ENCODE results near the gene HEATR1.
"Not testable (repeated sequence)": the region's sequence is repeated elsewhere in the genome, so short reads cannot be mapped to it uniquely, and the experiment has no call there.

The HEATR1 gene, protein sequence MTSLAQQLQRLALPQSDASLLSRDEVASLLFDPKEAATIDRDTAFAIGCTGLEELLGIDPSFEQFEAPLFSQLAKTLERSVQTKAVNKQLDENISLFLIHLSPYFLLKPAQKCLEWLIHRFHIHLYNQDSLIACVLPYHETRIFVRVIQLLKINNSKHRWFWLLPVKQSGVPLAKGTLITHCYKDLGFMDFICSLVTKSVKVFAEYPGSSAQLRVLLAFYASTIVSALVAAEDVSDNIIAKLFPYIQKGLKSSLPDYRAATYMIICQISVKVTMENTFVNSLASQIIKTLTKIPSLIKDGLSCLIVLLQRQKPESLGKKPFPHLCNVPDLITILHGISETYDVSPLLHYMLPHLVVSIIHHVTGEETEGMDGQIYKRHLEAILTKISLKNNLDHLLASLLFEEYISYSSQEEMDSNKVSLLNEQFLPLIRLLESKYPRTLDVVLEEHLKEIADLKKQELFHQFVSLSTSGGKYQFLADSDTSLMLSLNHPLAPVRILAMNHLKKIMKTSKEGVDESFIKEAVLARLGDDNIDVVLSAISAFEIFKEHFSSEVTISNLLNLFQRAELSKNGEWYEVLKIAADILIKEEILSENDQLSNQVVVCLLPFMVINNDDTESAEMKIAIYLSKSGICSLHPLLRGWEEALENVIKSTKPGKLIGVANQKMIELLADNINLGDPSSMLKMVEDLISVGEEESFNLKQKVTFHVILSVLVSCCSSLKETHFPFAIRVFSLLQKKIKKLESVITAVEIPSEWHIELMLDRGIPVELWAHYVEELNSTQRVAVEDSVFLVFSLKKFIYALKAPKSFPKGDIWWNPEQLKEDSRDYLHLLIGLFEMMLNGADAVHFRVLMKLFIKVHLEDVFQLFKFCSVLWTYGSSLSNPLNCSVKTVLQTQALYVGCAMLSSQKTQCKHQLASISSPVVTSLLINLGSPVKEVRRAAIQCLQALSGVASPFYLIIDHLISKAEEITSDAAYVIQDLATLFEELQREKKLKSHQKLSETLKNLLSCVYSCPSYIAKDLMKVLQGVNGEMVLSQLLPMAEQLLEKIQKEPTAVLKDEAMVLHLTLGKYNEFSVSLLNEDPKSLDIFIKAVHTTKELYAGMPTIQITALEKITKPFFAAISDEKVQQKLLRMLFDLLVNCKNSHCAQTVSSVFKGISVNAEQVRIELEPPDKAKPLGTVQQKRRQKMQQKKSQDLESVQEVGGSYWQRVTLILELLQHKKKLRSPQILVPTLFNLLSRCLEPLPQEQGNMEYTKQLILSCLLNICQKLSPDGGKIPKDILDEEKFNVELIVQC (N-terminal part only)

DNA sequence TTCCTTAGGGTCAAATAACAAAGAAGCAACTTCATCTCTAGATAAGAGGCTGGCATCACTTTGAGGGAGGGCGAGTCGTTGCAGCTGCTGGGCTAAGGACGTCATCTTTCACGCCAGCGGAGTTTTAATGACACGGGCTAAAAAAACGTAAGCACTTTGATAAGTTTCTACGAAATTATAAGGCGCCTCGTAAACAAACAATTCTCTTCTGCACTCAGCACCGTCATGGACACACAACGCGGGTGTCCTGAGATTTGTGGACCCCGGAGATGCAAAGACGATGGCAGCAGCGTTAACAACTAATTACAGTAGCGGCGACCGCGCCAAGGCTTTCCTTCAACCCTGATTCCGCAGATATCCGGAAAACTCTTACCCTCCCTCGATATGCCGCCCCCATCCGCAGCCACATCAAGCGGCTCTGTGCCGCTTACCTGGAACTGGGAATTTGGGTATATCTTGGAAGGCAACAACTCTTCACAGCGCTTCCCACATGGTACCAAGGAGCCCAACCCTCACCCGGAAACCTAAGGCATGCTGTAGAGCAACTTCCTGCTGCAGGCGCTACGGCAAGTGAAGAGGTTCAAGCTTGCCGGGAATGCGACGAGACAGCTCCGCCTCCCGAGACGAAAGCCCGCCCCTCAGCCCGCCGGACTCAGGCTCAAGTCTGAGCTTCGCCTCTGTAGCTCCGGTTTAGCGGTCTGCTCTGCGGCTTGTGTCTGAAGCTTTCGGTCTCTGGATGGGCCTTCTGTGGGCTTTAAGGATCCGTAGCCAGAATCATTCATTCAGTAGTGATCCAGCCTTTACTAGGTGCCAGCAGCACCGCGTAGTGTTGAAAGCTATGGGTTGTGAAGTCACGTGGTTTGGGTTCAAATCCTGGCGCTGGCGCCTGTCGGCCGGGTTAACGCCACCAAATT is at the start of gene HEATR1:
Gene HEATR1, minus strand, starts transcription at position 526 of the 914 bp plus-strand sequence. Its CDS starts 421 bp downstream, at position 105.
- DNase-seq, result peak; percentile 81 to 95 (median 92)

DNA sequence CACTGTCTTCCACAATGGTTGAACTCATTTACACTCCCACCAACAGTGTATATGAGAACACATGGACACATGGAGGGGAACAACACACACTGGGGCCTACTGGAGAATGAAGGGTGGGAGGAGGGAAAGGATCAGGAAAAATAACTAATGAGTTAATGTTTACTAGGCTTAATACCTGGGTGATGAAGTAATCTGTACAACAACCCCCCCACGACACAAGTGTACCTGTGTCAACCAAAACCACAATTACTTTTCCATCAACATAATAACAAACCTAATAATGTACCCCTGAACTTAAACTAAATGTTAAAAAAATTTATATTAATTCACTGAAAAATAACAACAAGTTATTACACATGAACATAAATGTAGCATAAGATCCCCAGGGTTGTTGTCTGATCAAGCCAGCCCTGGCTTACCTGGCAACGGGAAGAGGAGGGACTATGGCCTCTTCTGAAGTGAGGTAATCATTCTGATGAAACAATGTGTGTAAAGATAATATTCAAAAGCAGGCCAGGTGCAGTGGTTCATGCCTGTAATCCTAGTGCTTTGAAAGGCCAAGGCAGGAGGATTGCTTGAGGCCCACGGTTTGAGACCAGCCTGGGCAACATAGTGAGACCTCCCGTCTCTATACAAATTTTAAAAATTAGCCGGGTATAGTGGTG is 40.8 kb upstream of the HEATR1 start:
- DNase-seq, result no peak

DNA sequence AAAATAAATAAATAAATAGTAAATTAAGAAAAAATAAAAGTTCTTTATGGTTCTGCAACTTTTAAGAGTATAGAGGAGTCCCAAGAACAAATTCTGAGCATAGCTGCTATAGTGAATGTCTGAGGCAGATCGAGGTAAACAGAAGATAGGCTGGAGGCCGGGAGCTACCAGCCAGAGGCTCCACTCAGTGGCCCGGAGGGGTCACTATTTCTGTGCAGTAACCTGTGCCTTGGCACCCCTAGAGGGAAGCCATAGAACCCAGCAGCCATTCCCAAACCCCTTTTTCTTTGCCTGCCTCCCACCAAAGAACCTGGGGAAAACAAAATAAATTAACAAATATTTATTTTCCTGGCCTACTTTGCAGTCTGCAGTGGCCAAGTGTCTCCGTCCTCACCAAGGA is 38.4 kb upstream of the HEATR1 start:
- DNase-seq, result no peak

DNA sequence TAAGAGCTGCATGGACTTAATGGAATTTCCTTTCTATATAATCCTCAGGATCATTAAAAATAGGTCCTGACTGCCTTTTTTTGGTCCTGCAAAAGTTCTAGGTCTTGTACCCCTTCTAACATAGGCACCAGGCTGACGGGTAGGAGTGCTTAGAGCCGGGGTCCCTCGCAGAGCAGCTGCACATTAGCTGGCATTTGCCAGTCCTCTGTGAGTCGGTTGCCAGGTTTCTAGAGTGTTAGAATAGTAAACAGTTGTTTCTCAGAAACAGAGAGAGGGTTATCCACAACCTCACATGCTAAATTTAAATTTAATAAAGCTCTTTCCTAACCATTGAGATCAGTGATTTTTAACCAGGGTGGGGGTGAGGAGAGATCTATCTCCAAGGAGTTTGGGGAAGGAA is 35.4 kb upstream of the HEATR1 start:
- DNase-seq, result no peak

DNA sequence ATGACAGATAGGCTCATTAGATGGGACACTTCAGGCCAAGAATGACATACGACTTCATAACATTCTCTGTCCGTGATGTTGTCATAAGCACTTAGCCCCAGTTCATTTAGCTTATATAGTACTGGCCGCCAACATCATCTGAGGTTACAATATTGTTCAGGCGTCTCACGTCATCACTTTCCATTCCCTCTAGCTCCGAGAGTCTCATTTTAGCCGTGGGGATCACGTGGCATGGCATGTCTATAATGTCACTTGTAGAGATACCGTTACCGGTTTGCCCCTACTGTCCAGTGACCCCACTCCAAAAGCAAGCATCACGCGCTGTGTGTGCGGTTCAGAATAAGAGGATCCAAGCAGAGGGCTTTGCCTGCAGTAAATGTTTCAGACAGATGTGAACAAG is 34.6 kb upstream of the HEATR1 start:
- no peak for DNase-seq

DNA sequence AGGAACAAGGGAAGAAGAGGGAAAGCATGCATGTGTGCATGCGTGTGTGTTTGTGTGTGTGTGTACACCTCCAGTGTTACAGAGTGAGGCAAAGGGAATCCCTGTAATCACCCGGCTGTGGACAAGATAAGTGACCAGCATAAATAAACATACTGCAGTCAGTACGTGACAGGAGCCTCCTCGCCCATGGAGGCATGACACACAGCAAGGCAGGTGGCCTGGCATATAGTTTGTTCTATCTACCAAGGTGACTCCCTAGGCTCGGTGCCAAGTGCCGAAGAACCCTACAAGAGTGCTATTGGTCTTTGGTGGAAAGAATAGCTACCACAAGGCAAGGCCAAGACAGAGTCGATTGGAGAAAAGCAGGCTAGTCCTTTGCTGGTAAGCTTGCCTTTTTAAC is 31.7 kb upstream of the HEATR1 start:
- DNase-seq, result no peak

DNA sequence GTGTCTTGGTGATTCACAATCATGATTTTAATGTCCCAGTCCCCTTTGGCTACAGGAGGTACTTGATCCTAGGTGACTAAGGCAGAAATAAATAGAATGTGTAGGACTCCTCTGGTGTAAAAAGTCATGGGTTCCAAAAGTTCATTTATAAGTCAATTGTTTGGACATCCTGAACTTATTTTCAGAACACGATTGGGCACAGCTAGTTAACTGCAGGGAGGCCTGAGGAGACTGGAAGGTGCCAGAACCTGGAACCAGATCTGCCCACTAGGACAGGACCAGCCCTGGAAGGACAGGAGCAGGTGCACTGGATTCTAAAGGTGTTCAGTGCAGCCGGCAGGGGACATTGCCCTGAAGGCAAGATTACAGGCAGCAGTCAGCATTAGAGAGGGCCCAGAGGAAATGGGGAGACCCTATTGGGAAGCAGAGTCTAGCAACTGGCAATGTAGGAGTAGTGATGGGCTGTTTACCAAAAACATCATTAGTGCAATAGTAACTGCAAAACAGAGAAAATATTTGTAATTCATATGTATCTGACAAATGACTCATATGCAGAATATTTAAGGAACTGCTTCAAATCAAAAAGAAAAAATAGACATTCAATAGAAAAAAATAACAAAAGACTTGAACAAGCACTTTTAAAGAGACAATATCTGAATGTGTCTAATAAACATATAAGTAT is 23.6 kb upstream of the HEATR1 start:
- no peak for DNase-seq

DNA sequence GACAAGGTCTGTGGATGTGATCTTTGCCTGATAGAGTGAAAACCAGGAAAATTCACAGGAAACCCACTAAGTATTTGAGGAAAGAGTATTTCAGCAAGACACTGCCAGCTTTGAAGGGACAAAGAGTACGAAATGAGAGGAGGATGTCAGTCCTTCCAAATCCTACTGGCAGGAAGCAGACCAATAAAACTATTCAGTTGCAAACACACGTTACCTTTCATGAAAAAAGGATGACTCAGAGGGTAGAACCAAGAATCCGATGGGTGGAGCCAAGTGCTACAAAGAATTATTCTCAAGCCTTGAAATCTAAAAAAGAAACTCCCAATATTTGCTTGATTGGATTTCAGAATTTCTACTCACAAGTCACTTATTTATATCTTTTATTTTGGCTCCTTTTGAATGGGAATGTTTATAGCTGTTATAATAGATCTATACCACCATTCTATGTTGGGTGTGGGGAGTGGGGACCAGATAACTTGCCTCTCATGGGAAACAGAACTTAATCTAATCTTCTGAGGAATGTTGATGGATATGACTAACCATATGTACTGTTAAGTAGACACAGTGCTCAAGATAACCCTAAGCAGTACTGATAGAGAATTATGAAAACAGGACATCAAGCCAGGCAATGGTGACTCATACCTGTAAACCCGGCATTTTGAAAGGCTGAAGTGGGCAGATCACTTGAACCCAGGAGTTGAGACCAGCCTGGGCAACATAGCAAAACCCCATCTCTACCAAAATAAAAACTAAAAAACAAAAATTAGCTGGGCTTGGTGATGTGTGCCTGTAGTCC is 19.3 kb upstream of the HEATR1 start:
- no peak for DNase-seq

DNA sequence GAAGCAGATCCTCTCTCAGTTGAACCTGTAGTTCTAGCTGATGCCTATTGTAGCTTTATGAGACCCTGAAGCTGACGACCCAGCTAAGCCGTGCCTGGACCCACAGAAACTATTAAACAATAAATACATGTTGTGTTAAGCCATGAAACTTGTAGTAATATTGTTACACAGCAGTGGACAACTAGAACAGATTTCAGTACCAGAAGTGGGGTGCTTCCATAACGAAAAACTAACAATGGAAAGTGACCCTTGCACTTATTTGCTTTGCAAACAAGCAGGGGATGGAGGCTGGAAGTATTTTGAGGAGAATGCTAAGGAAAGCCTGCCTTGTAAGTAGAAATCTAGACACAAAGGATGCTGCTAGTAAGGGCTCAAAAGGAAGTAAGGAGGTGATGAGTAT is 18.1 kb upstream of the HEATR1 start:
- DNase-seq, result no peak

DNA sequence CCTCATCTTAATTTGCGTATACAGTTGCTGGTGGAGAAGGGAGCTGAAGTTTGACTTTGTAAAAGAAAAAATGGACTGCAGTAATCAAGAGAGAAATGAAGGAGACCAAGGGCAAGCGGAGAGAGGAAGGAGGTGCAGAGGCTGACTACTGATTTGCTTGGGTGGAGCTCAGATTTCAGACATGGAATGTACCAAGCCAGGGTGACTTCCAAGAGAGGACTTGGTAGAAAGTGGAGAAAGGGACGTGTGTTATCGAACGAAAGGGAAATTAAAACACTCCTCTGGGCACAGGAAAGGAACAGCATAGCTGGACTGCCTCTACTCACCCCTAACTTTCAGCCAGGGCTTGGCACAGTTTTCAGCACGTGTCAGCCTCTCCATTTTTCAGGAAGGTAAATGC is 15.1 kb upstream of the HEATR1 start:
- DNase-seq, result no peak

DNA sequence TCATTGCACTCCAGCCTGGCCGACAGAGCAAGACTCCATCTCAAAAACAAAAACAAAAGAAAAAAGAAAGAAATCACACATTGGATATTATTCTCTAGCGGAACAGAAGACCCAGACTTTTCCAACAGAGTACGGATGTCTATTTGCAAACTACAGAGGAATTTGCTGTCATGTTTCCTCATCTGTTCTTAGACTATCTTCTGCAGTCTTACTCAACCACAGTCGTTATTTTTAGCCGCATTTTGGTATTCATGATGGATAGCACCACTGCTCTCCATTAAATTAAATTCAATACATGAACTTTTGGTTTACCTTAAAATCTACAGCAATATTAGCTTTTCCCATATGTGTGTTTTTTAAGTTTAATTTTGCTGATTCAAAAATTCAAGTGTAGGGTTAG is 14.2 kb upstream of the HEATR1 start:
- no peak for DNase-seq

DNA sequence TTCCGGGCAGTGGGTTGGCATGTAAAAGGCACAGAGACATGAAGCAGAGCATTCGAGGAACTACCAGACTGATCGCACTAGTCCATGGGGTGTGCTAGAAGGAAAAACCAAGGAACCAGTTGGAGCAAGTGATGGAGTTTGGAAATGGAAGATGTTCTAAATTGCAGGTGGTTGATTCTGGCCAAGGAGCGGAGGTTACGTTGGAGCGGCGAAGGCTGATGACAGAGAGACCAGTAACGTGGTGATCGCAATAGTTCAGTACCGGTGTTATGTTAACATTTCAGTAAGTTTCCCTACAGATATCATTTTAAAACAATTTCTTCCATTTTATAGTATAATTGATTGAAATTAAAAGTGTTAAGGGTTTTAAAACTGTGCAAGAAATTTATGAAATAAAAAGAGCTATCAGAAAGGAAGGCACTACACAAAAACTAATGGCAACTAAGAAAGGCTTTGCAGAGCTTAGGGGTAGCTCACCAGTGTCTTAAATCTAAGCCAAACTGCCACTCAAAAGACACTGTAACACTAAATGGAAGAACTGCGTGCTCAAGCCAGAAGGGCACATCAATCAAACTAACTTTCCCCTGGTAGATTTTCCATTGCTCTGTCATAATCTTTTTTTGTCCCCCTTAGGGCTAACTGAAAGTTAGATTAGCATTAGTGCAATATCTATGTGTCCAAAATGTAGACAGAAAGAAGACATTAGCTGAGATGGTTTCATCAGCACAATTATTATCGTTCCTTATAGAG is 11.3 kb upstream of the HEATR1 start:
- DNase-seq, result no peak

DNA sequence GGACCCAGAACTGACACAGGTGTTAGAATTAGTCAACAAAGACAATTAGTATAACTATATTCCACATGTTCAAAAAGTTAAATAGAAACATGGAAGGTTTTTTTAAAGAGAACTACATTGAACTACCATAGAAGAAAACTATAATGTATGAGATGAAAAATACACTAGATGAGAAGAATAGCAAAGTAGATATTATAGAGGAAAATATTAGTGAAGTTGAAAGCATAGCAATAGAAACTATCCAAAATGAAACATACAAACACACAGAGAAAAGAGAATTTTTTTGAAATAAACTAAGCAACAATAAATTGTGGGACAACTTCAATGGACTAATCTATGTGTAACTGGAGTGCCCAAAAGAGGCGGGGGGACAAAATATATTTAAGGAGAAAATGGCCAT is 8.0 kb upstream of the HEATR1 start:
- DNase-seq, result no peak

DNA sequence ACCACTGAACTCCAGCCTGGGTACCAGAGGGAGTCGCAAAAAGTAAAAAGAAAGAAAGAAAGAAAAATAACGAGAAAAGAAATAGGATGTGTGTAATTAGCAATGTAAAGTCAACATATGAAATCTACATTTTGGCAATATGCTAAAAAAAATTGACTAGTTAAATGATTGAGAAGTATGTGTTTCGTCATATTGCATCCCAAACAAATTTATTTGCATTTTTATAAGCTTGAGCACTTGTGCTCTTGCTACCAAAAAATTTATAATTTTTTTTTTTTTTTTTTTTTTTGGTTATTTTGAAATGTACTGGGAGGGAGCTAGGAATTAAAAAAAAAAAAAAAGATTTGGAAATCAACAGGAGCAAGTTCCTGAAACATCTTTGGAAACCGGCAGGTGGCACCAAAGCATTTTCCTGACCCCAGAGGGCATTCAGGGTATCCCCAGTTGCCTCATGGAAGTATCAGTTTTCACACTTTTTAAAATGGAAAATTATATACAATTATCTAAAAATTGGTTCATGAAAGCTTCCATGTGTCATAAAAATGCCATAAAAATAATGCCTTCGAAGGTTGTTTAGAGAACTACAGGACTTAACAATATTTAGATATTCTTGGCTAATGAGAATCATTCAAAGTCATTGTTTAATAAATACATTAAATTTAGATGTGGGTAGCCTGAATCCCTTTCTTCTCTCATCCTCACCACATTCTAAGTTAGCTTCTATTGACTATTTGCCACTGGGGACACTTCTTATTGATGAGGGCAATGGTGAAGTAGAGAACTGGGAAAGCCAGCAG is 4.8 kb upstream of the HEATR1 start:
- peak; percentile 19 to 79 (median 45) for DNase-seq

DNA sequence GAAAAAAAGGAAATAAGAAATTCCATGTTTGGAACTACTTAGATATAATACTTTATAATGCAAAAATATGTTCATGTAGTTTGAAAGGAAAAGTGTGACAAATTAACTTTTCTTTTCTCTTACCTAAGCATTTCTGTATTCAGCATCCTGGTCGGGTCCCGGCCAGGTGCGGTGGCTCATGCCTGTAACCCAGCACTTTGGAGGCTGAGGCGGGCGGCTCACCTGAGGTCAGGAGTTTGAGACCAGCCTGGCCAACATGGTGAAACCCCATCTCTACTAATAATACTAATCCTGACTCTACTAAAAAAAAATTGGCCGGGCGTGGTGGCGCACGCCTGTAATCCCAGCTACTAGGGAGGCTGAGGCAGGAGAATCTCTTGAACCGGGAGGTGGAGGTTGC is 3.3 kb upstream of the HEATR1 start:
- DNase-seq, result not testable (repeated sequence)

DNA sequence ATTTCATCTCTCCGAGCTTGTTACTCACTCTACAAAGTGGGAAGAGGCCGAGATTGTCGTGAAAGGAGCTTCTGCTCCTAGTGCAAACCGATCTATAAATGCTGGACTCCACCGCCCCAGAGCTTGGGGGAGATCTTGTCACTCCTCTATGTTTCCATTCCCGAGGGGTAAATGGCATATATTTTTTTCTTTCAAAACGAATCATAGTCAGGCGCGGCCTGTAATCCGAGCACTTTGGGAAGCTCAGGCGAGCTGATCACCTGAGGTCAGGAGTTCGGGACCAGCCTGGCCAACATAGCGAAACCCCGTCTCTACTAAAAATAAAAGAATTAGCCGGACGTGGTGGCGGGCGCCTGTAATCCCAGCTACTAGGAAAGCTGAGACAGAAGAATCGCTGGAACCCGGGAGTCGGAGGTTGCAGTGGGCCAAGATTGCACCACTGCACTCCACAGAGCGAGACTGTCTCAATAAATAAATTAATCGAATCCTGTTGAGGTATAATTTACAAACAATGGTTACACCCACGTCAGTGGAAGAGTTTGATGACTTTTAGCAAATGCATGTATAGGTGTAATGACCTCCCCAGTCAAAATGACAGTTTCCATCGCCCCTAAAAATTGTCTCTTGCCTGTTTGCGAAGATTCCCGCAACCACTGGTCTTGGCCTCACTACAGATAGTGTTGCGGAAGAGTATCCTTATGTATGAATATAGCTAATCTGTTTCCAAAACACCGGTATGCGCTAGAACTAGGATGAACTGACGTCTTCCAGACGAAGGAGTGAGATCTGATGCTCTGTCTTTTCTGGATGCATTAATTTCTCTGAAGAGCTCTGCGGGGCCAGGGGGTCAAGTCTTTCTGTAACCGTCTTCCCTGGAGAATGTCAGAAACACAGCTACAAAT is 840 bp upstream of the HEATR1 start:
- no peak for DNase-seq

DNA sequence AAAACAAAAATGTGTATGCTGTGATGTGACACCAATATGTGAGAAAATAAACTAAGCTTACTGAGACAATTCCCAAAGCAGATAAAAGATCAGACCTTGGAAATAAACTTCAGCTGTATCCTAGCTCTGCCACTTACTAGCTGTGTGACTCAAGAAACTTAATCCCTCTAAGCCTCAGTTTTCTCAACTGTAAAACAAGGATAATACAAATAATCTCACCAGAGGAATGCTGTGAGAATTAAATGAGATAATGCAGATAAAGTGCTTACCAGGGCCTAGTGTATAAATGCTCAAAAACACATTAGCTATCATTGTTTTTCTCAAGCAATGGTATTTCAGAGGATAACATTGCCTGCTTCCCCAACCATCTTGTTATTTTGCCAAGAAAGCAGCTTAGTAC is 2.1 kb downstream of the HEATR1 start:
- no peak for DNase-seq

All from NCI-H1417 (cell line).